ENCODE measurements around the gene OSTC. TPM values are rescaled to one million over a fixed set of nuclear protein-coding genes. Genes with fewer than 3 reads are reported as not detected.

OSTC gene
- total RNA-seq, 1 donor, result 451 TPM

GRCh38 chr4:108624263-108625056 lies 25.9 kb upstream of the OSTC start:
- no peak for TF ChIP-seq CTCF (IDR thresholded peaks at IDR 0.05; ENCODE audit: insufficient read depth, low read depth, low read length)
- no peak overlapping the region for H3K4me3 ChIP-seq (ENCODE audit: low read depth, low read length)

GRCh38 chr4:108626056-108626455 lies 24.3 kb upstream of the OSTC start:
- no peak for DNase-seq (ENCODE audit: low read depth)
- TF ChIP-seq CTCF (IDR thresholded peaks at IDR 0.05; ENCODE audit: insufficient read depth, low read depth, low read length), result no peak
- H3K4me3 ChIP-seq (ENCODE audit: low read depth, low read length), result no peak overlapping the region

More at GRCh38 chr4:108624263-108625056, 25.9 kb upstream of the OSTC start:
- no peak for DNase-seq (ENCODE audit: low read depth)

GRCh38 chr4:108628411-108628810 lies 22.0 kb upstream of the OSTC start:
- no peak overlapping the region for H3K4me3 ChIP-seq (ENCODE audit: low read depth, low read length)
- DNase-seq (ENCODE audit: low read depth), result no peak
- TF ChIP-seq CTCF (IDR thresholded peaks at IDR 0.05; ENCODE audit: insufficient read depth, low read depth, low read length), result no peak

GRCh38 chr4:108635070-108635655 lies 15.2 kb upstream of the OSTC start:
- DNase-seq (ENCODE audit: low read depth), result no peak
- H3K4me3 ChIP-seq (ENCODE audit: low read depth, low read length), result no peak overlapping the region
- no peak for TF ChIP-seq CTCF (IDR thresholded peaks at IDR 0.05; ENCODE audit: insufficient read depth, low read depth, low read length)

GRCh38 chr4:108636246-108636645 lies 14.2 kb upstream of the OSTC start:
- TF ChIP-seq CTCF (IDR thresholded peaks at IDR 0.05; ENCODE audit: insufficient read depth, low read depth, low read length), result no peak
- no peak for DNase-seq (ENCODE audit: low read depth)
- H3K4me3 ChIP-seq (ENCODE audit: low read depth, low read length), result no peak overlapping the region

- no peak overlapping the region for H3K4me3 ChIP-seq (ENCODE audit: low read depth, low read length)
- peak; percentile 42 for TF ChIP-seq CTCF (IDR thresholded peaks at IDR 0.05; ENCODE audit: insufficient read depth, low read depth, low read length)
- DNase-seq (ENCODE audit: low read depth), result peak; percentile 16
These were observed 12.5 kb upstream of the OSTC start for GRCh38 chr4:108637856-108638255.
